IMR-90 (cell line): ENCODE data around the gene SMIM22. TPM values are rescaled to one million over a fixed set of nuclear protein-coding genes. Genes with fewer than 3 reads are reported as not detected.

Source experiments
- ATAC-seq: fragments of 200-7000 bp; cut with Tn5 transposase; 2 replicates; pipeline ENCODE4 v1.9.1; 2020; ENCODE audit warnings: low read depth, mild to moderate bottlenecking, moderate library complexity
- BruUV-seq: library from RNA; stranded (reverse); fragments of 400-500 nt; replicated peaks from 2 replicates; lab custom pipeline; 2021; lab: Mats Ljungman, UMichigan
- CTCF ChIA-PET: fragments of 300-600 bp; formaldehyde crosslinking; extraction: SDS; loops from one replicate; lab custom pipeline; 2021; ENCODE audit warnings: antibody characterized with exemption; lab: Yijun Ruan, JAX
- POLR2A ChIA-PET: fragments of 300-600 bp; sonication (Branson Sonifier 250); formaldehyde crosslinking; loops from one replicate; lab custom pipeline; 2022; ENCODE audit warnings: antibody characterized with exemption; ENCODE audit not compliant: unreplicated experiment; lab: Charles Lee
- DNase-seq: peaks from one replicate; pipeline ENCODE4 v3.0.0; 2013
- H2AFZ ChIP-seq: replicated peaks from 2 replicates; pipeline ENCODE3; 2013; ENCODE audit warnings: low read length, mild to moderate bottlenecking; ENCODE audit not compliant: poor library complexity
- H2AK5ac ChIP-seq: 2 replicates; pipeline ENCODE4 v1.6.1; 2013; ENCODE audit warnings: low read depth, low read length, inconsistent platforms
- H2AK9ac ChIP-seq: replicated peaks from 2 replicates; pipeline ENCODE3; 2013; ENCODE audit warnings: mild to moderate bottlenecking, low read depth, low read length, moderate library complexity; ENCODE audit not compliant: poor library complexity
- H2BK120ac ChIP-seq: 2 replicates; pipeline ENCODE4 v1.6.1; 2013; ENCODE audit warnings: low read depth, low read length, inconsistent platforms
- H2BK15ac ChIP-seq: 3 replicates; pipeline ENCODE4 v1.6.1; 2013; ENCODE audit warnings: low read depth, low read length, inconsistent platforms
- H2BK20ac ChIP-seq: 2 replicates; pipeline ENCODE4 v1.6.1; 2013; ENCODE audit warnings: low read depth, mild to moderate bottlenecking, inconsistent platforms, low read length, moderate library complexity
- H2BK5ac ChIP-seq: 2 replicates; pipeline ENCODE4 v1.6.1; 2013; ENCODE audit warnings: mild to moderate bottlenecking, low read depth, low read length, inconsistent platforms; ENCODE audit not compliant: poor library complexity, severe bottlenecking
- H3K14ac ChIP-seq: replicated peaks from 2 replicates; pipeline ENCODE4 v1.6.1; 2013; ENCODE audit warnings: low read depth, low read length, inconsistent platforms
- H3K18ac ChIP-seq: 2 replicates; pipeline ENCODE4 v1.6.1; 2013; ENCODE audit warnings: low read depth, low read length, control low read depth
- H3K23ac ChIP-seq: 2 replicates; pipeline ENCODE4 v1.6.1; 2013; ENCODE audit warnings: low read depth, low read length, inconsistent platforms
- H3K27ac ChIP-seq: 2 replicates; pipeline ENCODE4 v1.5.1; 2013; ENCODE audit warnings: mild to moderate bottlenecking, control low read depth, low read length; ENCODE audit not compliant: insufficient read depth
- H3K27me3 ChIP-seq: 2 replicates; pipeline ENCODE4 v1.6.1; 2013; ENCODE audit warnings: low read length; ENCODE audit not compliant: control insufficient read depth, insufficient read depth
- H3K36me3 ChIP-seq: 2 replicates; pipeline ENCODE4 v1.6.1; 2013; ENCODE audit warnings: low read length, mixed read lengths; ENCODE audit not compliant: control insufficient read depth, insufficient read depth
- H3K4ac ChIP-seq: 2 replicates; pipeline ENCODE4 v1.6.1; 2013; ENCODE audit warnings: low read depth, low read length, inconsistent platforms
- H3K4me1 ChIP-seq: 2 replicates; pipeline ENCODE4 v1.6.1; 2013; ENCODE audit warnings: low read length, mixed read lengths; ENCODE audit not compliant: control insufficient read depth, insufficient read depth
- H3K4me2 ChIP-seq: 2 replicates; pipeline ENCODE4 v1.6.1; 2013; ENCODE audit warnings: low read depth, mild to moderate bottlenecking, control low read depth, low read length, moderate library complexity
- H3K4me3 ChIP-seq: 2 replicates; pipeline ENCODE4 v1.5.1; 2013; ENCODE audit warnings: low read depth, mild to moderate bottlenecking, control low read depth, low read length, moderate library complexity; ENCODE audit not compliant: insufficient read depth
- H3K56ac ChIP-seq: 2 replicates; pipeline ENCODE4 v1.6.1; 2013; ENCODE audit warnings: low read length, inconsistent platforms; ENCODE audit not compliant: insufficient read depth; ENCODE audit errors: extremely low read depth
- H3K79me1 ChIP-seq, 2 experiments: 2 replicates each; pipeline ENCODE4 v1.6.1; 2013; ENCODE audit warnings: low read length in 2 of 2, inconsistent platforms in 1 of 2, low read depth in 1 of 2
- H3K9ac ChIP-seq: 2 replicates; pipeline ENCODE4 v1.6.1; 2013; ENCODE audit warnings: low read depth, low read length, control low read depth
- H3K9me1 ChIP-seq: 2 replicates; pipeline ENCODE4 v1.6.1; 2013; ENCODE audit warnings: low read length, inconsistent platforms; ENCODE audit not compliant: insufficient read depth
- H3K9me3 ChIP-seq: 2 replicates; pipeline ENCODE4 v1.6.1; 2013; ENCODE audit warnings: low read length; ENCODE audit not compliant: control insufficient read depth, insufficient read depth
- H4K20me1 ChIP-seq: 2 replicates; pipeline ENCODE4 v1.6.1; 2013; ENCODE audit warnings: low read length, inconsistent platforms; ENCODE audit not compliant: insufficient read depth
- H4K5ac ChIP-seq: 2 replicates; pipeline ENCODE4 v1.6.1; 2013; ENCODE audit warnings: mild to moderate bottlenecking, low read depth, low read length, control low read depth
- H4K8ac ChIP-seq, 2 experiments: 2 replicates each; pipeline ENCODE4 v1.6.1; 2013; ENCODE audit warnings: low read depth in 2 of 2, low read length in 2 of 2, control low read depth in 1 of 2, inconsistent platforms in 1 of 2
- H4K91ac ChIP-seq: 2 replicates; pipeline ENCODE4 v1.6.1; 2013; ENCODE audit warnings: low read depth, low read length, inconsistent platforms; ENCODE audit not compliant: insufficient read depth
- CHD1 ChIP-seq: IDR thresholded peaks from 2 replicates; pipeline ENCODE4 v1.6.1; 2012; ENCODE audit warnings: low read depth, low read length, improper control_type of control experiment
- FOS ChIP-seq: fragments of 150-350 bp; IDR thresholded peaks from 2 replicates; pipeline ENCODE4 v1.6.1; 2016; ENCODE audit warnings: low read depth, low read length
- MAZ ChIP-seq: IDR thresholded peaks from 2 replicates; pipeline ENCODE4 v1.6.1; 2012; ENCODE audit warnings: low read depth, mild to moderate bottlenecking, low read length, improper control_type of control experiment, moderate library complexity, borderline replicate concordance
- NFE2L2 ChIP-seq: fragments of 150-350 bp; IDR thresholded peaks from 2 replicates; pipeline ENCODE4 v1.6.1; 2016; ENCODE audit warnings: low read depth, mild to moderate bottlenecking, low read length
- SMC3 ChIP-seq: fragments of 150-350 bp; IDR thresholded peaks from 2 replicates; pipeline ENCODE4 v1.6.1; 2016; ENCODE audit warnings: low read depth, mild to moderate bottlenecking, antibody characterized with exemption, low read length, moderate library complexity
- WGBS, 2 experiments: methylation state at CpG; one replicate each; pipeline versions ENCODE4 v1.1.5 to v1.1.7; 2013; ENCODE audit warnings: missing lambda C conversion rate in 2 of 2; ENCODE audit not compliant: insufficient read length in 1 of 2; ENCODE audit errors: extremely low coverage in 2 of 2; 5-methylcytosine and 5-hydroxymethylcytosine counted together
- dilution Hi-C: fragments of 300-500 bp; cut with HindIII; formaldehyde crosslinking; loops from one replicate; pipeline ENCODE4 v1.14.3; 2018; ENCODE audit warnings: low sequenced_read_pairs; ENCODE audit not compliant: unreplicated experiment
- in situ Hi-C: fragments of 300-500 bp; cut with MboI; formaldehyde crosslinking; loops from 3 replicates; pipeline ENCODE4 v1.14.3; 2019; ENCODE audit warnings: low sequenced_read_pairs, inconsistent platforms, mixed read lengths
- intact Hi-C: fragments of 100-400 bp; cut with micrococcal nuclease; formaldehyde crosslinking; loops from 2 replicates; pipeline ENCODE4 v1.10.0; 2022
- polyA plus RNA-seq, 3 experiments: library from polyadenylated mRNA; depleted of rRNA; stranded (reverse); fragments of >200 nt; gene quantifications; 2 replicates each; pipeline ENCODE4 v1.2.3, GENCODE V29; 2012; ENCODE audit warnings: low replicate concordance in 1 of 3
- total RNA-seq: library from RNA; depleted of rRNA; stranded (reverse); fragments of >200 nt; gene quantifications from 2 replicates; pipeline ENCODE4 v1.2.3, GENCODE V29; 2012

Gene SMIM22
- total and polyA plus RNA-seq, 2 of the 4 experiments (the other 2 are of a cell fraction): not detected

- intact Hi-C loops: no loop called here
- no peak overlapping the region for H3K23ac ChIP-seq
- H3K4me2 ChIP-seq: no peak overlapping the region
- no peaks in the 10 kb centered on the region for H3K27me3 ChIP-seq
- in situ Hi-C loops: no loop called here
- WGBS, 2 experiments: 91% methylated on average over 10 of the region's 10 CpGs; no CpG with 5 or more reads in 1 of the 2 experiments
- peaks cover 22 to 27% of the 10 kb centered on the region in 2 experiments for H3K79me1 ChIP-seq
- no peak overlapping the region for H2BK20ac ChIP-seq
- dilution Hi-C loops: no loop called here
- CTCF ChIA-PET: no interaction called here
- H3K27ac ChIP-seq: no peak overlapping the region
- H2BK15ac ChIP-seq: no peak overlapping the region
- peaks cover 71% of the 10 kb centered on the region for H3K36me3 ChIP-seq
- no peak overlapping the region for H2BK5ac ChIP-seq
- no peak overlapping the region for H3K4me3 ChIP-seq
- H4K8ac ChIP-seq: no peak overlapping the region
- no peak overlapping the region for H3K18ac ChIP-seq
- no peak overlapping the region for H2BK120ac ChIP-seq
- peaks cover 18% of the 10 kb centered on the region; the same call in 1 of the 2 replicates for H4K20me1 ChIP-seq
- H4K91ac ChIP-seq: no peak overlapping the region
- no peak overlapping the region for H4K5ac ChIP-seq
- H2AFZ ChIP-seq: no peak overlapping the region
- H3K9ac ChIP-seq: no peak overlapping the region
- TF ChIP-seq NFE2L2: no peak
- no peak for TF ChIP-seq FOS
- no peak for TF ChIP-seq SMC3
- TF ChIP-seq MAZ: no peak
- TF ChIP-seq CHD1: no peak
- no peak for ATAC-seq
- H3K9me1 ChIP-seq: no peaks in the 10 kb centered on the region
- BruUV-seq: no TSS peak
- POLR2A ChIA-PET: interaction anchor here (0.6 kb wide), 1 partner anchor 9 kb away, joined by 4 read pairs; no protein-coding TSS in a partner anchor
- H3K14ac ChIP-seq: no peak overlapping the region
- no peaks in the 10 kb centered on the region for H3K4me1 ChIP-seq
- no peak overlapping the region for H3K4ac ChIP-seq
- H3K9me3 ChIP-seq: no peaks in the 10 kb centered on the region
- H2AK9ac ChIP-seq: no peak overlapping the region
- H2AK5ac ChIP-seq: no peak overlapping the region
- H3K56ac ChIP-seq: no peak overlapping the region
- DNase-seq: no peak
Observed at GRCh38 chr16:4826980-4827379, 31.8 kb downstream of the SMIM22 start.
